MM.1S (cell line): ENCODE results near the gene UBE2E3.

Experiments
- EZH2 ChIP-seq: fragments of 300-600 bp; sonication (generic); optimal IDR thresholded peaks from 2 replicates; pipeline ENCODE3; 2017; ENCODE audit warnings: low read depth, mild to moderate bottlenecking, antibody characterized with exemption, low read length, mixed read lengths
- TF ChIP-seq, protein P1 (sequence below): fragments of 300-600 bp; sonication (generic); IDR thresholded peaks from 2 replicates; pipeline ENCODE4 v1.5.1; 2016; ENCODE audit warnings: antibody characterized with exemption, low read length, mixed read lengths

GRCh38 chr2:181041661-181042060 lies 61.3 kb downstream of the UBE2E3 start:
- no peak for TF ChIP-seq EZH2
- TF ChIP-seq, protein P1, sequence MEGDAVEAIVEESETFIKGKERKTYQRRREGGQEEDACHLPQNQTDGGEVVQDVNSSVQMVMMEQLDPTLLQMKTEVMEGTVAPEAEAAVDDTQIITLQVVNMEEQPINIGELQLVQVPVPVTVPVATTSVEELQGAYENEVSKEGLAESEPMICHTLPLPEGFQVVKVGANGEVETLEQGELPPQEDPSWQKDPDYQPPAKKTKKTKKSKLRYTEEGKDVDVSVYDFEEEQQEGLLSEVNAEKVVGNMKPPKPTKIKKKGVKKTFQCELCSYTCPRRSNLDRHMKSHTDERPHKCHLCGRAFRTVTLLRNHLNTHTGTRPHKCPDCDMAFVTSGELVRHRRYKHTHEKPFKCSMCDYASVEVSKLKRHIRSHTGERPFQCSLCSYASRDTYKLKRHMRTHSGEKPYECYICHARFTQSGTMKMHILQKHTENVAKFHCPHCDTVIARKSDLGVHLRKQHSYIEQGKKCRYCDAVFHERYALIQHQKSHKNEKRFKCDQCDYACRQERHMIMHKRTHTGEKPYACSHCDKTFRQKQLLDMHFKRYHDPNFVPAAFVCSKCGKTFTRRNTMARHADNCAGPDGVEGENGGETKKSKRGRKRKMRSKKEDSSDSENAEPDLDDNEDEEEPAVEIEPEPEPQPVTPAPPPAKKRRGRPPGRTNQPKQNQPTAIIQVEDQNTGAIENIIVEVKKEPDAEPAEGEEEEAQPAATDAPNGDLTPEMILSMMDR = no peak
